GM19351 (cell line): ENCODE data around the gene KIF17.
"Not testable (repeated sequence)": the region's sequence is repeated elsewhere in the genome, so short reads cannot be mapped to it uniquely, and the experiment has no call there.

ENCODE experiments used
- ATAC-seq: cut with Tn5 transposase; IDR thresholded peaks from one replicate; pipeline ENCODE4 v1.9.1; 2021; ENCODE audit warnings: mild to moderate bottlenecking, moderate library complexity; ENCODE audit not compliant: unreplicated experiment

Gene KIF17

GRCh38 chr1:20728371-20729154 lies 10.8 kb upstream of the KIF17 start:
- ATAC-seq, result no peak

GRCh38 chr1:20727746-20728316 lies 10.0 kb upstream of the KIF17 start:
- ATAC-seq, result no peak

DNA sequence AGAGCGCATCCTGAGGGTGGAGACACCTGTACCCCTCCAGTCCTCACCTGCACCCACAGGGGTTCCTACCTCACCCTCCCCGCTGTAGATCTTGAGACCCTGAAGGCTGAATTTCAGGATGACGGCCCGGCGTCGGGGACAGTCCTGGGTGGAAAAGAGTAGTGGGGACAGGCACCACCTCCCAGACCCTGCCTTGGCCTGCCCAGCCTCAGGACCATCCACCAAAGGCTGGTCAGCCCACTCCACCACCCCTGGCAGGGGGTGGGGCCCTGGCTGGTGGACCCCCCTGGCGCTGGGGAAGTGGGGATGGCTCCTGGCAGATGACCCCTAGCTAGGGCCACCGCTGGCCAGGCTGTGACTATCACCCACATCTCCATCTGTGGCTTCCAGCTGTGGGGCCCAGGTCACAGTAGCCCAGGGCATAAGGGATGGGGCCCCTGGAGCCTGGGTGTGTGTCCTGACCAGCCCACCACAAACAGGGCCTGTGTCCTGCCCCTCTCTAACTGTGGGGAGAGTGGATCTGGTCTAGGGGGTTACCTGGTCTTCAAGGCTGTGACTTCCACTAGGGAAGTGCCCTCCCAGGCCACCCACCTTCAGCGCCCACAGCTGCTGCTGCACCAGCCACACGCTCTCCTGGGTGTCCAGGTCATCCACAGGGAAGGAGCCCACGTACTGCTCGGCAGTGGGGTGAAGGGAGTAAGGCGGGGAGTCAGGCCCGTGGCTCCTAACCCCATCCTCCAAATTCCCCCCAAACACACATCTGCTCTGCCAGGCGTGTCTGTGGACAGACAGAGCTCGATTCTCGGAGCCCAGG lies 9.3 kb upstream of the KIF17 start:
- ATAC-seq, result no peak

DNA sequence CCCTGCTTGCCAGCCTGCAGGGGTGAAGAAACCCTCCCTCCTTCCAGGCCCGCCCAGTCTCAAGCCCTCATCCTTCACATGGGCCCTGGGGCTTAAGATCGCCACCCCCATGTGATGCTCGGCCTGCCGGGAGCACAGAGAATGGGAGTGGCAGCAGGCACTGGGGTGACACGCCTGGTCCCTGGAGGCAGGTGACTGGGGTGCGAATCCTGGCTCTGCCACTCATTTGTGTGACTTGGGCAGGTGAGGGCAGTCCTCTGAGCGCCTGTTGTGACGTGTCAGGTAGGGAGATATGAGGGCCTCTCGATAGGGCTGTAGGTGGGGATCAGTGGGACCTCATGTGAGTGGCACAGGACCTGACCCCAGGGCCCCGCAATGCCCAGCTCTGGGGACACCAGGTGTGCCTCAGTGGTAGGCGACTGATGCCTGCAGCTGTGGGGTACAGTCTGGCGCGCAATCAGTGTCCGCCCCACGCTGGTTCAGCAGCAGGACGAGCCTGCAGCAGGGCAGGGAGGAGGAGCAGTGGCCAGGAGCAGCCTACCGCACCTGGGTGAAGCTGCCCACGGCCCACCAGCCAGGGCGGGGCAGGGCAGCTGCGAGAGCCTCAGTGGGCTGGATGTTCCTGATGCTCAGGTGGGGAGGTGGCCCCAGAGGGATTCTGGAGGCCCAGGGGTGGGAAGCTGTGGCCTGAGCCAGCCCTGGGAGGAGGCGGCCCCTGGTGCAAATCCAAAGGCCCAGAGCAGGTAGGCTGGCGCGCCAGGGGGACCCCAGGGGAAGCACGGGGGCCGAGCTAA lies 8.5 kb upstream of the KIF17 start:
- ATAC-seq, result no peak

GRCh38 chr1:20725189-20726117 lies 7.6 kb upstream of the KIF17 start:
- no peak for ATAC-seq

- ATAC-seq, result no peak
These were observed 6.8 kb upstream of the KIF17 start for GRCh38 chr1:20724364-20725188.

GRCh38 chr1:20723537-20724363 lies 5.9 kb upstream of the KIF17 start:
- ATAC-seq, result no peak

DNA sequence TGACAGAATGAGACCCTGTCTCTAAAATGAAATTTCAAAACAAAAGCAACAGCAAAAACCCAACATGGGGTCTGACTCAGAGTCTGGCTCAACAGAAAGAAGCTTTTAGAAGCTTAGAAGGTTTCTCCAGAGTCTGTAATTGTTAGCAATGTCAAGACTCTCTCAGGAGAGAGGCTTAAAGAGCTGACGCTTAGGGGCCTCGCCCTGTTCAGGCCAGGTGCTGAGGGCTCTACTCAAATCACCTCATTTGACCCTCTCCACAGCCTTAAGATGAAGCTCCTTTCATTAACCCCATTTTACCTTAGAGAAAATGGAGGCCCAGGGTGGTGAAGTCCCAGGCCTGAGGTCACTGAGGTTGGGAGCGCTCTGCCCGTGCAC lies 5.3 kb upstream of the KIF17 start:
- no peak for ATAC-seq

GRCh38 chr1:20721117-20722061 lies 3.6 kb upstream of the KIF17 start:
- no peak for ATAC-seq

GRCh38 chr1:20720631-20721091 lies 2.9 kb upstream of the KIF17 start:
- ATAC-seq, result no peak

- ATAC-seq, result no peak
These were observed 2.2 kb upstream of the KIF17 start for GRCh38 chr1:20719871-20720620.

DNA sequence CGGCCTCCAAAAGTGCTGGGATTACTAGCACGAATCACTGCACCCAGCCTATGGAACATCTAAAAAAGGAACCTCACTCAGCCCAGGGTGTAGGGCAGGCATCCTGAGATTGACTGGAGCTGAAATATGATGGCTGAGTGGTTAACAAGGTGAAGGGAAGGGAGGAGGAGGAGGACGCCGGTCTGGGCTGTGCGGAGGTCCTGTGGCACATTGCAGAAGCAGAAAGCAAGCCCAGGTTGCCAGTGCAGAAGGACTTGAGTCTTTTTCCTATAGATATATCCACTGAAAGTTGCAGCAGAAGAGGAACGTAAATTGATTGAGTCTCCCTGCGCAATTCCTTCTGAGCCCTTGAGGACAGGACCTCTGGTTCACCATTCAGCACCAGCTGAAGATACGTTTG lies 1.5 kb upstream of the KIF17 start:
- ATAC-seq, result no peak

- ATAC-seq, result not testable (repeated sequence)
These were observed 606 bp upstream of the KIF17 start for GRCh38 chr1:20718343-20718882.

DNA sequence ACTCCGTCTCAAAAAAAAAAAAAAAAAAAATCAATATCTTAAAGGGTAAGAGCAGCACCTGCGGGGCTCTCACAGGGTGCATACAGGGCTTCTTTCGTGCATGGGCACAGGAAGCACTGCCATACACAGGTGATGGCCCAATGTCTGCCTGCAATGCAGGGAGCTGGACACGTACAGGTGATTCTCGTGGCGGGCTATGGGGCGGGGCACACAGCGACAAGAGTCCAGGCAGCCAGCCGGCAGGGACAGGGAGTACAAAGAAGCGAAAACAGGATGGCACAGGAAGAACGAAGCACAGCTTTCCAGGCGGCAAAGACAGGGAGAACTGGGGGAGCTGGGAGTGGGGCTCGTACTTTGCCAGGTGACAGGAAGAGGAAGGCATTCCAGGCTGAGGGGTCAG lies 1.6 kb downstream of the KIF17 start:
- ATAC-seq, result no peak

- ATAC-seq, result no peak
These were observed 2.4 kb downstream of the KIF17 start for GRCh38 chr1:20715406-20715805.

DNA sequence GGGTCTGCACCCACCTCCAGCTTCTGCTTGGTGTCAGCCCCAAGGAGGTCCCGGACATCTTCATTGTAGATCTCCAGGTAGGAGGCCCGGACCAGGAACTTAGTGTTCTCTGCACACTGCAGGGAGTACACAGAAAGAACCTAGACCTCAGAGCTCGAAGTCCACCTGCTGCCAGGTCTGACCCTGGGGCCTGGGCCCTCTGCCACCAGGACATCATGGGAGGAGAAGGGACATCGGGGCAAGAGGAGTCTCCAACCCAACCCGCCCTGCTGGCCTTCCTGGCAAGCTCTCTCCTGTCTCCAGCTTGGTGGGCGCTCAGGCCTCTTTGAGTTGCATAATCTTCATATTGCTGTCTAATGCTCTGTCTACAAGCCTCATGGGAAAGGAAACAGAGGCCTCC lies 4.4 kb downstream of the KIF17 start:
- ATAC-seq, result no peak
